ENCODE measurements around the gene NR3C2. TPM values are rescaled to one million over a fixed set of nuclear protein-coding genes. Genes with fewer than 3 reads are reported as not detected.

The NR3C2 gene
- total RNA-seq, 1 donor from 2014 or later = 2.5 TPM

DNA sequence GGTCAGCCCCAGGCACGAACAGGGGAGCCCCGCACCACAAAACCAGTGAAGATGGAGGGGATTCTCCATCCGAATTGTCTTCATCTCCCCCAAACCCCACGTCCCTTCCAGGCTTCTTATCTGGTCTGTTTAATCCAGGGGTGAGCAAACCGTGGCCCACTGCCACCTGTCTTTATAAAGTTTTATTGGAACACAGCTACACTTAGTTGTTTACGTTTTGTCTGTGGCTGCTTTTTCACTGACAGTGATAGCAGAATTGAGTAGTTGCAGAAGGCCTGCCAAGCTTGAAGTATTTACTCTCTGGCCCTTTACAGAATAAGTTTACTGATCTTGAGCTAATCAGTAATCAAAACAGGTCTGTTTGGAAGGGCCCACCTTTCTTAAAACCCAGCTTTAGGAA, 386.4 kb downstream of the NR3C2 start:
- no peaks in the 10 kb centered on the region for H3K27me3 Mint-ChIP-seq (ENCODE audit: low read depth, unreplicated experiment)

DNA sequence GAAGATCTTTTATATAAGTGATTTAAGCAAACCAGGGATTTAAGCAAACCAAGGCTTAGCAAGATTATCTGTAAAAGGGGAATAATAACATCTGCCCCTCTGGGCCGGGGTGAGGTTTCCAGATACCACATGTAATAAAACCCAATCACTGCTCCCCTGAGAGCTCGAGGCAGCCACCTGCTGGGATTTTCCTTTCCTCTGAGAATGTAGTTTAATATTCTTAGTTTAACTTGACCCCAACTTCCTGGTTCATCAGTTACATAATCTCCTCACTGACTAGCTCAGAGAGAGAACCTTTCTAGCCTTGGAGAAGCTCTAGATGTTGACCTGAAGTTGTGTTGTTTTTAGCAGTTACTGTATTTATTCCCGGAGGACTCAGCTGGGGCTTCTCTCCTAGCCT, 387.9 kb downstream of the NR3C2 start:
- peaks cover 39% of the 10 kb centered on the region for H4K20me1 ChIP-seq (ENCODE audit: insufficient read depth, low read length)
- H3K27ac ChIP-seq (ENCODE audit: low read depth, low read length) = no peak overlapping the region
- H3K36me3 ChIP-seq (ENCODE audit: insufficient read depth, low read length) = peaks cover 5% of the 10 kb centered on the region
- no peak overlapping the region for H3K4me3 Mint-ChIP-seq (ENCODE audit: unreplicated experiment)
- TF ChIP-seq, protein P1, sequence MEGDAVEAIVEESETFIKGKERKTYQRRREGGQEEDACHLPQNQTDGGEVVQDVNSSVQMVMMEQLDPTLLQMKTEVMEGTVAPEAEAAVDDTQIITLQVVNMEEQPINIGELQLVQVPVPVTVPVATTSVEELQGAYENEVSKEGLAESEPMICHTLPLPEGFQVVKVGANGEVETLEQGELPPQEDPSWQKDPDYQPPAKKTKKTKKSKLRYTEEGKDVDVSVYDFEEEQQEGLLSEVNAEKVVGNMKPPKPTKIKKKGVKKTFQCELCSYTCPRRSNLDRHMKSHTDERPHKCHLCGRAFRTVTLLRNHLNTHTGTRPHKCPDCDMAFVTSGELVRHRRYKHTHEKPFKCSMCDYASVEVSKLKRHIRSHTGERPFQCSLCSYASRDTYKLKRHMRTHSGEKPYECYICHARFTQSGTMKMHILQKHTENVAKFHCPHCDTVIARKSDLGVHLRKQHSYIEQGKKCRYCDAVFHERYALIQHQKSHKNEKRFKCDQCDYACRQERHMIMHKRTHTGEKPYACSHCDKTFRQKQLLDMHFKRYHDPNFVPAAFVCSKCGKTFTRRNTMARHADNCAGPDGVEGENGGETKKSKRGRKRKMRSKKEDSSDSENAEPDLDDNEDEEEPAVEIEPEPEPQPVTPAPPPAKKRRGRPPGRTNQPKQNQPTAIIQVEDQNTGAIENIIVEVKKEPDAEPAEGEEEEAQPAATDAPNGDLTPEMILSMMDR (IDR thresholded peaks at IDR 0.05; ENCODE audit: insufficient read depth, low read depth, low read length) = no peak
- TF ChIP-seq EZH2 (IDR thresholded peaks at IDR 0.05; ENCODE audit: insufficient read depth, low read length) = no peak
- no peak overlapping the region for H3K4me3 ChIP-seq (ENCODE audit: insufficient read depth, low read depth, low read length)
- FAIRE-seq (no peak), DNase-seq (ENCODE audit: low read depth) (no peak)
- no peaks in the 10 kb centered on the region for H3K9me3 ChIP-seq (ENCODE audit: insufficient read depth, low read depth, low read length)
- H3K36me3 Mint-ChIP-seq (ENCODE audit: low read depth, unreplicated experiment) = peaks cover 6% of the 10 kb centered on the region
- no peaks in the 10 kb centered on the region for H3K27me3 ChIP-seq (ENCODE audit: insufficient read depth, low read length)
- H3K4me1 Mint-ChIP-seq (ENCODE audit: low read depth, unreplicated experiment) = peaks cover 16% of the 10 kb centered on the region
- no peak overlapping the region for H3K27ac Mint-ChIP-seq (ENCODE audit: unreplicated experiment)
- H3K4me2 ChIP-seq (ENCODE audit: low read length) = no peak overlapping the region
- H3K9me3 Mint-ChIP-seq (ENCODE audit: unreplicated experiment) = no peaks in the 10 kb centered on the region
- no peak overlapping the region for H3K9ac ChIP-seq (ENCODE audit: low read length)
- H3K79me2 ChIP-seq (ENCODE audit: insufficient read depth, low read length) = peaks cover 7% of the 10 kb centered on the region
- H2AFZ ChIP-seq (ENCODE audit: low read depth, low read length) = no peak overlapping the region
- H3K4me1 ChIP-seq (ENCODE audit: insufficient read depth, low read length) = no peaks in the 10 kb centered on the region
- H3K27me3 Mint-ChIP-seq (ENCODE audit: low read depth, unreplicated experiment) = no peaks in the 10 kb centered on the region

More for the DNA sequence above, 386.4 kb downstream of the NR3C2 start:
- H4K20me1 ChIP-seq (ENCODE audit: insufficient read depth, low read length) = peaks cover 43% of the 10 kb centered on the region
- FAIRE-seq (no peak), DNase-seq (ENCODE audit: low read depth) (no peak)
- no peak overlapping the region for H3K27ac Mint-ChIP-seq (ENCODE audit: unreplicated experiment)
- H3K36me3 Mint-ChIP-seq (ENCODE audit: low read depth, unreplicated experiment) = peaks cover 10% of the 10 kb centered on the region
- no peaks in the 10 kb centered on the region for H3K27me3 ChIP-seq (ENCODE audit: insufficient read depth, low read length)
- H3K4me2 ChIP-seq (ENCODE audit: low read length) = no peak overlapping the region
- no peaks in the 10 kb centered on the region for H3K9me3 Mint-ChIP-seq (ENCODE audit: unreplicated experiment)
- no peak overlapping the region for H3K4me3 Mint-ChIP-seq (ENCODE audit: unreplicated experiment)
- H3K36me3 ChIP-seq (ENCODE audit: insufficient read depth, low read length) = peaks cover 4% of the 10 kb centered on the region
- no peak overlapping the region for H3K27ac ChIP-seq (ENCODE audit: low read depth, low read length)
- no peak overlapping the region for H2AFZ ChIP-seq (ENCODE audit: low read depth, low read length)
- TF ChIP-seq EZH2 (IDR thresholded peaks at IDR 0.05; ENCODE audit: insufficient read depth, low read length) = no peak
- TF ChIP-seq, protein P1 (IDR thresholded peaks at IDR 0.05; ENCODE audit: insufficient read depth, low read depth, low read length) = no peak
- no peak overlapping the region for H3K4me3 ChIP-seq (ENCODE audit: insufficient read depth, low read depth, low read length)
- peaks cover 18% of the 10 kb centered on the region for H3K4me1 Mint-ChIP-seq (ENCODE audit: low read depth, unreplicated experiment)
- H3K9me3 ChIP-seq (ENCODE audit: insufficient read depth, low read depth, low read length) = no peaks in the 10 kb centered on the region
- H3K4me1 ChIP-seq (ENCODE audit: insufficient read depth, low read length) = no peaks in the 10 kb centered on the region
- H3K9ac ChIP-seq (ENCODE audit: low read length) = no peak overlapping the region
- H3K79me2 ChIP-seq (ENCODE audit: insufficient read depth, low read length) = peaks cover 7% of the 10 kb centered on the region

DNA sequence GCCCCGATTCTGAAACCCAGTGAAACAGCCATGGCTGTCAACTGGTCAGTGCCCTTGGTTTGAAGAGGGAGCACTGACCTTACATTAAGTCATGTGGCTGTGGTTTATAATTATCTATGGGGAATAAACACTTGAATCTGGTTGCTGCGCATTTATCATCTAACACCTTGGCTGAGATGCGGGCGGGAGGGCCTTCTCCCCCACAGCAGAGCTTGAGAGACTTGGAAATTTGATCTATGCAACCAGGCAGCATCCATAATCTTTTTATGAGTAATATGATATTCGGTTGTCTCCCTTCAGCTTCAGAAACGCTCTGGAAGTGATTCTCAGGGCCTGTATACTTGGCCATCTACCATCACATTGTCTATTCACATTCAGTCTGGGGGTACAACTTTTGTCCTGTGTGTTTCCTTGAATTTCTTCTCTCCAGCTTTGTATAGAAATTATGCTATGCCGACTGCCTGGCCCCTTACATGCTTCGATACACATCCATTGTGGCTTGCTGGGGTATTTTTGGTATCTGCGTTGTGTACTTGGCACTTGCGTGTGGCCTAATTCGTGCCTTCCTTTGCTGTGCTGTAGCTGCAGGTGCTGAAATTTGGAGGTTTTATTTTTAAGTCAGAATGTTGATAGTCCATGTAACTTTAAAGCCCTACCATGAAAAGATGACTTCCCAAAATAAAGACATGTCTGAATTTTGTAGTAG, 388.8 kb downstream of the NR3C2 start:
- H3K9me3 ChIP-seq (ENCODE audit: insufficient read depth, low read depth, low read length) = no peaks in the 10 kb centered on the region
- H3K36me3 ChIP-seq (ENCODE audit: insufficient read depth, low read length) = peaks cover 8% of the 10 kb centered on the region
- H3K27ac ChIP-seq (ENCODE audit: low read depth, low read length) = no peak overlapping the region
- peaks cover 10% of the 10 kb centered on the region for H3K4me1 Mint-ChIP-seq (ENCODE audit: low read depth, unreplicated experiment)
- no peak overlapping the region for H3K4me2 ChIP-seq (ENCODE audit: low read length)
- H3K4me1 ChIP-seq (ENCODE audit: insufficient read depth, low read length) = no peaks in the 10 kb centered on the region
- no peaks in the 10 kb centered on the region for H3K27me3 Mint-ChIP-seq (ENCODE audit: low read depth, unreplicated experiment)
- DNase-seq (ENCODE audit: low read depth) (no peak), FAIRE-seq (no peak)
- peaks cover 7% of the 10 kb centered on the region for H3K79me2 ChIP-seq (ENCODE audit: insufficient read depth, low read length)
- no peak overlapping the region for H3K9ac ChIP-seq (ENCODE audit: low read length)
- peaks cover 9% of the 10 kb centered on the region for H3K36me3 Mint-ChIP-seq (ENCODE audit: low read depth, unreplicated experiment)
- H3K4me3 Mint-ChIP-seq (ENCODE audit: unreplicated experiment) = no peak overlapping the region
- no peak overlapping the region for H3K27ac Mint-ChIP-seq (ENCODE audit: unreplicated experiment)
- TF ChIP-seq, protein P1 (IDR thresholded peaks at IDR 0.05; ENCODE audit: insufficient read depth, low read depth, low read length) = no peak
- no peak for TF ChIP-seq EZH2 (IDR thresholded peaks at IDR 0.05; ENCODE audit: insufficient read depth, low read length)
- H3K4me3 ChIP-seq (ENCODE audit: insufficient read depth, low read depth, low read length) = no peak overlapping the region
- H2AFZ ChIP-seq (ENCODE audit: low read depth, low read length) = no peak overlapping the region
- H3K9me3 Mint-ChIP-seq (ENCODE audit: unreplicated experiment) = no peaks in the 10 kb centered on the region
- peaks cover 35% of the 10 kb centered on the region for H4K20me1 ChIP-seq (ENCODE audit: insufficient read depth, low read length)
- no peaks in the 10 kb centered on the region for H3K27me3 ChIP-seq (ENCODE audit: insufficient read depth, low read length)
